ENCODE results near the gene APP.
"Not testable (repeated sequence)": the region's sequence is repeated elsewhere in the genome, so short reads cannot be mapped to it uniquely, and the experiment has no call there.

APP gene

GRCh38 chr21:26060335-26061115, 110.0 kb downstream of the APP start:
- no peak for DNase-seq

- no peak for DNase-seq
Measured at GRCh38 chr21:26057477-26058170, 112.9 kb downstream of the APP start.

- DNase-seq, result no peak
Measured at GRCh38 chr21:26055841-26056264, 114.7 kb downstream of the APP start.

GRCh38 chr21:26055010-26055409, 115.6 kb downstream of the APP start:
- DNase-seq, result no peak

DNA sequence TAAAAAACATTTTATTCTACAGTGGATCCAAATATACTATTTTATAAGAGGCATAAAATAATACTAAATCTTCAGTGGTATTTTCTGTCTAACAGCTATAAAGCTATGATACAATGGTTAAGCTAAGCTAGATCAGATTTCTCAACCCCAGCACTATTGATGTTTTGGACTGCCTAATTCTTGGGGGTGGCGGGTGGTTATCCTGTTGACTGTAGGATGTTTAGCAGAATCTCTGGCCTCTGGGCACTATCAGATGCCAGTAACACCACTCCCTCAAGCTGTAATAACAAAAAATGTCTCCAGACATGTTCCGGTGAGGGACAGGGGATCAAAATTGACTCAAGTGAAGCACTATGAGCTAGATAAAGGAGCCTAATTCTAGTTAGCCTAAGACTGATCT, 118.5 kb downstream of the APP start:
- DNase-seq, result no peak

GRCh38 chr21:26050857-26051256, 119.7 kb downstream of the APP start:
- DNase-seq, result no peak

- no peak for DNase-seq
Measured at GRCh38 chr21:26049803-26050202, 120.8 kb downstream of the APP start.

DNA sequence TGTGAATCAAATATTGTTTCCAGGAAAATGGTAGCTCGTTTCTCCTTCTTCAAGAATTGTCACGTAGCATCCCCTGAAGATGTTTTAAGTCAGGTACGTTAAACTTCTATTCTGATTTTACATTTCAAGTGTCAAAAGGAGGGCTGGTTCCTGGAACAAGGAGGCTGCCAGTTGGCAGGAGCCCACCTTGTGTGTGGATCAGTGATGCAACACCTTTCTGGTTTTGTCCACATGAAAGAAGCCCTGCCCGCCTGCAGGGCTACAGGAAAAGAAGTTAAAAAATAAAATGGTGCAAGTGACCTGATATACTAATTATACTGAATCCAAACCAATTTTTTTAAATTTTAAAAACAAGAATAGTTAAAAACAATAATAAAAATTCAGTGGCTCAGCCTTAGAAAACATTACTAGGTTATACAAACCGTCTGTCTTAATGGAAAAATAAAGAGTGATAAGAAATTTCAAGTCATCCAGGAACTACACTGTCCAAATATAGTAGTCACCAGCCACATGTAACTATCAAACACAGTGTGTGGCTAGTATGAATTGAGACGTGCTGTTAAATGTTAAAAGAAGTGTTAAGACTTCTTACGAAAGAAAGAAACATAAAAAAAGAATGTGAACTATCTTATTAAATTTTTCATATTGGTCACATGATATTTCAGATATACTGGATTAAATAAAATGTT, 123.1 kb downstream of the APP start:
- DNase-seq, result no peak

DNA sequence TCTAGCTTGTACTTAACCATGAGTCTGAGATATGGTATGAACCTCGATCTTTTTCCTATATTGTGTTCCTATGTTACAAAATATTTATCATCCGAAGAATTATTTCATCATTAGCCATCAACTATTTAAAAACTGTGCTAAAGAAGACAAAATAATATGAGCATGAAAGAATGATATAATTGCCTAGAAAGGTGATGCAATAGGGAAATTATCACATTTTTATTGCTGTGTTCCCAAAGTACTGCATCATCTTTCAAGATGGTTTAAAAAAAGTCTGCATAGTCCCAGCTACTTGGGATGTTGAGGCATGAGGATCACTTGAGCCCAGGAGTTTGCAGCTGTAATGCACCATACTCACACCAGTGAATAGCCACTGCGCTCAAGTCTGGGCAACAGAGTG, 126.7 kb downstream of the APP start:
- no peak for DNase-seq

DNA sequence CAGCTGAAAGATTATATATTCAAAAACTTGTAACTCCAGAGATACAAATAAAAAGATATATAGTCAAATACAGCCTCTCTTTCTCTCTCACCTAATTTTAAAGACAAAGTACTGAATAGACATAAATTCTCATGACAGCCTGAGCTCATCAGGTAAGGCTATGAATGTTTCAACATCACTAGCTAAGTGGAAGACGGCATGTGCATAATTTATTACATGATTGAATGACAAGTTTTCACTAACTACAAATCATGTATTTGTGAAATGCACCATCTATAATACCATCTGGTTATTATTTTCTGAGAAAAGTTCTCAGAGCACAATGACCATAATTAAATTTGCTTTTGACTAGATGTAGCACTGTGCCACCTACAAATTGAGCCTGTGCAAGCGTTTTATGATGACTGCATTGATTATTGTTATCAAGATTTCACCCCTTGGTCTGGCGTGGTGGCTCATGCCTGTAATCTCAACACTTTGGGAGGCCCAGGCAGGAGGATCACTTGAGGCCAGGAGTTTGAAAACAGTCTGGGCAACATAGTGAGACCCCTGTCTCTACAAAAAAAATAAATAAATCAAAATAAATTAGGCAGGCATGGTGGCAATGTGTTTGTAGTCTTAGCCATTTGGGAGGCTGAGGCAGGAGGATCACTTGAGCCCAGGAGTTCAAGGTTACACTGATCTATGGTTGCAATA, 128.2 kb downstream of the APP start:
- DNase-seq, result no peak

DNA sequence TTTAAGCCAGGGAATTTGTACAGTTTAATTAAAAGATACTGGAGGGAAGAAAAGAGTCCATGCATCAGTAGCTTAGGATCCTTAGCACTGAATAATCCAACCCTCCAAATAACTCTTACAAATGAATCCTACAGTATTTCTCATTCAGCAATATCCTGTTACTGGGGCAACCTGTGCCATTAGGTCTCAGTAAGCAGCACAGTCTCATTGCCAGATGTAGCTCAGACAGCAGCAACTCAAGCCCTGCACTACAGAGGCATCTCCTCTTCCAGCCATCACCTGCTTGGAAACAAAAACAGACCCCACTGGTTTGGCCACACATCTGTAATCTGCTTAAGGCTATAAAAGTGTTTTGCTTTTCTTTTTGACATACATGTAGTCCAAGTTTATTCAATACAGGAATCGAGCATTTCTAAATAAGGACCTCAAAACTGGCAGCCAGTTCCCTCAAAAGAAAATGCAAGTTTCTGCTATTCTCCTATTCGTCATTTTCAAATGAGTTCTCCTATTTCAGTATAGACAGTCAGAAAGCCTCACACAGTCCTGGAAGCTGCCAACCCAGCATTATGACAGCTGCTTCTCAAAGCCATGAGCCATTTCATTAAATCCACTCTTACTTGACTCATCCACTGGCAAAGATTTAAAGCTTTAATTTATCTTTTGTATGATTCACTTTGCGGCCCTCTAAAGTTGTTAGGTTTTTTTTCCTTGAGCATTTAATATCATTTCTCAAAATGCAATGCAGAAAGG, 129.0 kb downstream of the APP start:
- DNase-seq, result peak; percentile 18

- no peak for DNase-seq
Measured at GRCh38 chr21:26036916-26037315, 133.7 kb downstream of the APP start.

DNA sequence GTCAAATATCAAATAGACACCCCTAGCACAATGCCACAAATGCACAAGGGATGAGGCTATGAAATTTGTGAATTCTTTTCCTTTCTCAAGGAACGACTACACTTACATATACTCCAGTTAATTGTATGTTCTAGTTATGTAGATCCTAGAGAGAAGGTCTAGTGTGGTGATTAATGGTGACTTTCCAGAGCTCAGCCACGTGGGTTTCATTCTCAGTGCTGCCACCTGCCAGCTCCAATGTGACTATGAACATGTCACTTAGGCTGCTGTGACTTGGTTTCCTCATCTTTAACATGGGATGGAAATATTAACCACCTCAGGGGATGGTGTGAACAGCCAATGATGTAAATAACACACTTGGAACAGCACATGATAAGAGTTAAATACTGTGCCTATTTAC, 138.3 kb downstream of the APP start:
- no peak for DNase-seq

DNA sequence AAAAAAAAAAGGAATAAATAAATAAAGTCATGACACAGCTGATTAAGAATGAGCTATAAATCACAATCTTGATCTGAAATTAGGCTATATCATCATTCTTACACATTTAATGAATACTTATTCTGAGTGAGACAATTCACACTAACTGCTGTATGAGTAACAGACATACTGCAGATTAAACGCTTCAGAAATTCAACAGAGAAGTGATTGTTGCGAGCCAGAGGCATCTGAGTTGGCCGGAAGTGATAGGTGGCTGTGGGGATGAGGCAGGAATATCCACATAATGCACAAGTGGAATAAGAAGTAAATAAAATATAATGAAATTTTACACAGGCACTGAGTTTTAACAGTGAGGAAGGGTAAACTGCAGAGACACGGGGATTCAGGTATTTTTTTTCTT, 142.4 kb downstream of the APP start:
- DNase-seq, result no peak

- DNase-seq, result peak; percentile 16
Measured at GRCh38 chr21:26027696-26028095, 142.9 kb downstream of the APP start.

GRCh38 chr21:26025536-26026512, 144.7 kb downstream of the APP start:
- no peak for DNase-seq

DNA sequence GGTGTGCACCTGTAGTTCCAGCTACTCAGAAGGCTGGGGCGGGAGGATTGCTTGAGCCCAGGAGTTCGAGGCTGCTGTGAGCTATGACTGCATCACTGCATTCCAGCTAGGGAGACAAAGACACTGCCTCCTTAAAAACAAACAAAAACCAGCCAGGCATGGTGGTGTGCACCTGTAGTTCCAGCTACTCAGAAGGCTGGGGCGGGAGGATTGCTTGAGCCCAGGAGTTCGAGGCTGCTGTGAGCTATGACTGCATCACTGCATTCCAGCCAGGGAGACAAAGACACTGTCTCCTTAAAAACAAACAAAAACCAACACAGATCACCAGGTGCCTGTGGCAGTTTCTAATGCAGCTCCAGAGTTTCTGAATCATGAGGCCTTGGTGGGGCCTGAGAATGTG, 147.2 kb downstream of the APP start:
- not testable (repeated sequence) for DNase-seq

DNA sequence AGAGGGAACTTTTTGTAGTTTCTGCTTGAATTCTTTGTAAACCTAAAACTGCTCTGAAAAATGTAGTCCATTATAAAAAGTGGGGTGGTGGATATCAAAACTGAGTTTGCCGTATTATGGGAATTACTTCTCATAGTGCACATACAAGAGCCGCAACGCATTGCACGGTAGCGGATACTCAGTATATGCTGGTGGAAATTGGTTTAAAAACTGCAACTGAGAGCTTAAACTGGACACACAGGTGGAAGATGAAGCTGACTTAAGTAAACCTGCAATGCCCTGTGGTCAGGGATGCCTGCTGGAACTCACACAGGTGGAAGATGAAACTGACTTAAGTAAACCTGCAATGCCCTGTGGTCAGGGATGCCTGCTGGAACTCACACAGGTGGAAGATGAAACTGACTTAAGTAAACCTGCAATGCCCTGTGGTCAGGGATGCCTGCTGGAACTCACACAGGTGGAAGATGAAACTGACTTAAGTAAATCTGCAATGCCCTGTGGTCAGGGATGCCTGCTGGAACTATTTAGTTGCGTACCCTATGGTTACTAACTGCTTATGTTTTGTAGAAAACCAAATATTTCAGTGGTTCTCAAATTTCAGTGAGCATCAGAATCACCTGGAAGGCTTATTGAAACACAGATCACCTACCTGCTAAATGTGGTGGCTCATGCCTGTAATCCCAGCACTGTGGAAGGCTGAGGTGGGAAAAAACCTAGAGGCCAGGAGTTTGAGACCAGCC, 147.8 kb downstream of the APP start:
- DNase-seq, result not testable (repeated sequence)

DNA sequence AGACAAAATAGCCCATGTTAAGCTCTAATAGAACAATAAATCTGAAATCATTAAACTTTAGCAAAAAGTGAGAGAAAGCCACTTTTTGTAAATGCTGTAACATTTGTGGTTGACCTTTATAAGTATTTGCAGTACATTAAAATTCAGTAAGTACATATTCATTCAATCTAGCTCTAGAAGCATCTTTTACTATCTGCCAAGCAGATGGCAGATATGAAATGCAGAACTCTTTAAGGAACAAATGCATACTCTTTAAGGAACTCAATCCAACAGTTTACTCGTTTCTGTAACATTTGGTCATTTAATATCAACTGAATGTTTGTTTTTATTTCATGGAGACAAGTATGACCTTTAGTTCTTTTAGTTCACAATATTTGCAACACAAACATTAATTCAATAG, 150.1 kb downstream of the APP start:
- no peak for DNase-seq

DNA sequence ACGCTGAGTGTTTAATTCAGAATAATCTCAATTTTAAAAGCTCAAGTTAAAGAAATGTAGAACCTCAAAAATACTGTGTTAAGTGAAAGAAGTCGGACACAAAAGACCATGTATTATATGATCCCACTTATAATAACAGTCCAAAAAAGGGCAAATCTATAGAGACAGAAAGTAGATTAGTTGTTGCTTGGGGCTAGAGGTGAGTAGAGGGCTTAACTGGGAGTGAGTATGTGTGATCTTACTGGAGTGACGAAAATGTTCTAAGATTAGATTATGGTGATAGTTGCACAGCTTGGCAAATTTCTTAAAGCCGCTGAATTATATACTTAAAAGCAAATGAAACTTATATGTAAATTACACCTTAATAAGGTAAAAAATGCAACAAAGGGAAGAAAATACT, 150.5 kb downstream of the APP start:
- no peak for DNase-seq

DNA sequence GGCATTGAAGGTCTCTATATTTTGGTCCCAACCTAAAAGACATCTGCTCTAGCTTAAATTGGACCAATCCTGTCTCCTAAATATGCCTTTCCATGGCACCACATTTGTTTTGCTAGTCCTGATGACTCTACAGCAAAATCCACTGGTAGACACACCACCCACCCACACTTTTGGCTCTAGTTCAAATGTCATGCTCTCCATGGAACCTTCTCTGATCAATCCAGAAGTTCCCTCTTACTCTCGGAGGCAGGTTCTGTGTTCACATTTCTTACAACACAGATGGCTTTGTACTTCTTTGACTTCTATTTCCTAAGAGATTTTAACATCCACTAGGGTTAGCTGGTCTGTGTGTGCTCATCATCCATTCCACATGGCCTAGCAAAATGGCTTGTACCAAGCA, 151.3 kb downstream of the APP start:
- DNase-seq, result no peak

Data from EL (cell line).